Measurements from ENCODE around the gene CAPN5.
A peak's percentile ranks its signal among the peaks of the same experiment; 100 is the strongest.
"Not testable (repeated sequence)": the region's sequence is repeated elsewhere in the genome, so short reads cannot be mapped to it uniquely, and the experiment has no call there.

The CAPN5 gene

GRCh38 chr11:77044356-77044755 lies 22.4 kb upstream of the CAPN5 start:
- DNase-seq: no peak

- no peak for DNase-seq
Measured at GRCh38 chr11:77044886-77045285, 21.9 kb upstream of the CAPN5 start.

GRCh38 chr11:77046060-77046501 lies 20.7 kb upstream of the CAPN5 start:
- DNase-seq: peak; percentile 87

DNA sequence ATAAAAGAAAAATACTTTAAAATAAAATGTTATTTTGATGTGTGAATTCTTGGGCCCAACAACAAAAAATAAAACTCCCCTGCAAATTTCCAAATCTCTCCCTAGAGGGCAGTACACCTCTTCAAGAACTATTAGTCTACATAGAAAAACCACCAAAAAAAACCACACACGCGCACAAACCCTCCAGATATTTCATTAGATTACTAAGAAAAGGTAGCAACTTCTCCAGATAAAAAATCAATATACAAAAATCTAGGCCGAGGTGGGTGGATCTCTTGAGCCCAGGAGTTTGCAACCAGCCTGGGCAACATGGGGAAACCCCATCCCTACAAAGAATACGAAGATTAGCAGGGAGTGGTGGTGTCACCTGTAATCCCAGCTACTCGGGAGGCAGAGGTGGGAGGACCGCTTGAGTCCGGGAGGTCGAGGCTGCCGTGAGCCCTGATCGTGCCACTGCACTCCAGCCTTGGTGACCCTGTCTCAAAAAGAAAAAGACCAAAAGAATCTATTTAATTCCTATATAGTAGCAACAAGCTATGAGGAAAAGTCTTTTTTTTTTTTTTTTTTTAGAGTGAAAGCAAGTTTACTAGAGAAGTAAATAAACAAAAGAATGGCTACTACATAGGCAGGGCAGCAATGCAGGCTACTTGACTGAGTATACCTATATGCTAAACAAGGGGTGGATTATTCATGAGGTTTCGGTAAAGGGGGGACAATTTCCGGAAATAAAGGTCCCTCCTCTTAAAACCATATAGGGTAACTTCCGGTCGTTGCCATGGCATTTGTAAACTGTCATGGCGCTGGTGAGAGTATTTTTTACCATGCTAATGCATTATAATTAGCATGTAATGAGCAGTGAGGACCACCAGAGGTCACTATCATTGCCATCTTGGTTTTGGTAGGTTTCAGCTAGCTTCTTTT lies 19.5 kb upstream of the CAPN5 start:
- no peak for DNase-seq

DNA sequence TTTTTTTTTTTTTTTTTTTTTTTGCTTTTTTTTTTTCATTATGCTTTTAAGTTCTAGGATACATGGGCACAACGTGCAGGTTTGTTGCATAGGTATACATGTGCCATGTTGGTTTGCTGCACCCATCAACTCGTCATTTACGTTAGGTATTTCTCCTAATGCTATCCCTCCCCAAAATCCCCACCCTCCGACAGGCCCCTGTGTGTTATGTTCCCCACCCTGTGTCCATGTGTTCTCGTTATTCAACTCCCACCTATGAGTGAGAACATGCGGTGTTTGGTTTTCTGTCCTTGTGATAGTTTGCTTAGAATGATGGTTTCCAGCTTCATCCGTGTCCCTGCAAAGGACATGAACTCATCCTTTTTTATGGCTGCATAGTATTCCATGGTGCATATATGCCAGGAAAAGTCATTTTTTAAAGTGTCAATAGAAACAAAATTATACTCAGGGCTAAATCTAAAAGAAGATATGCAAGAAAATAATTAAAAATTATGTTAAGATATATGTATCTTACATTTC lies 18.8 kb upstream of the CAPN5 start:
- not testable (repeated sequence) for DNase-seq

GRCh38 chr11:77049026-77049425 lies 17.7 kb upstream of the CAPN5 start:
- no peak for DNase-seq

DNA sequence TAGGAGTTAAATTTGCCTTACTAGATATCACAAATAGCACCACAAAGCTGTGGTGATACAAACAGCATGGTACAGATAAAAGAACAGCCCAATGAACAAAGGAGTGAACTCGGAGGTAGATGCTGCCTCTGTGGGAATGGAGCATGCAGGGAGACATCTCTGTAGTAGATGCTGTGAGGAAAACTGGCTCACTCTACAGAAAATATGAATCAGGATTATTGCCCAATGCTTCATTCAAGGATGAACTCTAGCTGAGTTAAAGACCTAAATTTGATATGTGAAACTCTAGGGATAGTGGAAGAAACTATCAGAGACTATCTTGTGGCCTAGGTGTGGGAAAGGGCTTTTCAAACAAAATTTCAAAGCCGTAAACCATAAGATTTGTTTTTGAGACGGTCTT lies 15.3 kb upstream of the CAPN5 start:
- no peak for DNase-seq

GRCh38 chr11:77052518-77052917 lies 14.3 kb upstream of the CAPN5 start:
- no peak for DNase-seq

GRCh38 chr11:77053217-77054015 lies 13.4 kb upstream of the CAPN5 start:
- DNase-seq: no peak

GRCh38 chr11:77054084-77054483 lies 12.7 kb upstream of the CAPN5 start:
- DNase-seq: no peak

- no peak for DNase-seq
Measured at GRCh38 chr11:77055101-77055561, 11.6 kb upstream of the CAPN5 start.

GRCh38 chr11:77055913-77056312 lies 10.9 kb upstream of the CAPN5 start:
- no peak for DNase-seq

DNA sequence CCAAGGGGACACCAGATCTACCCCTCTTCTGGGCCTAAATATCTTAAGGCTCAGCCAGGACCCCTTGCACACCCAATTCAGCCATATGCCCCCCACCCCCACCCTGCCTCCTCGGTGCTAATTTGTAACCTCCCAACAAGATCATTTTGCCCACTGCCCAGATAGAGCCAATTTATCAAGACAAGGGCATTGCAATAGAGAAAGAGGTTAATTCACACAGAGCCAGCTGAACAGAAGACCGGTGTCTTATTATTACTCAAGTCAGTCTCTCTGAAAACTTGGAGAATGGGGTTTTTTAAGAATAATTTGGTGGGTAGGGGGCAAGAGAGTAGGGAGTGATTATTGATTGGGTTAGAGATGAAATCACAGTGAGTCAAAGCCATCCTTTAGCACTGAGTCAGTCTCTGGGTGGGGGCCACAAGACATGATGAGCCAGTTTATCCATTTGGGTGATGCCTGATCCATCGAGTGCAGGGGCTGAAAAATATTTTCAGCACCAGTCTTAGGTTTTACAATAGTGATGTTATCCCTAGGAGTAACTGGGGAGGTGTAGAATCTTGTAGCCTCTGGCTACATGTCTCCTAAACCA lies 9.9 kb upstream of the CAPN5 start:
- no peak for DNase-seq

DNA sequence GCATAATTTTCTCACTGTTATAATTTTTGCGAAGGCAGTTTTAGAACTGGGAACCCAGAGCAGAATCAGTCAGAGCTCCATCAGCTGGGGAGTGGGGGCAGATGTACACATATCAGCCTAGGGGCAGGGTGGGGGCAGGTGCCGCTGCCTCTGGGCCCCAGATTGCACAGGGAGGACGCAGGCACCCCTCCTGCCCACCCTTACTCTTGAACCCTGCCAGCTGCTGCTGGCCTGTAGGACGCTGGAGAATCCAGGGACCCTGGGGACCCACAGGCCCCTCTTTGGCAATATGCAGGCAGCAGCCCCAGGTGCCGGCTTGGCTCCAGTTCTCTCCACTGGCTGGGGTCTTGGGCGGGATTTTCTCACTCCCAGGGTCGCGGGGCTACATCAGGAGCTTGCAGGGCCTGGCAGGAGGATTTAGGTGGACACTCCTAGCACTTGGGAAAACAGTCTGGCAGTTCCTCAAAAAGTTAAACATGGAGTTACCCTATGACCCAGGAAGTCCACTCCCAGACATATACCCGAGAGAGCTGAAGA lies 8.8 kb upstream of the CAPN5 start:
- no peak for DNase-seq

DNA sequence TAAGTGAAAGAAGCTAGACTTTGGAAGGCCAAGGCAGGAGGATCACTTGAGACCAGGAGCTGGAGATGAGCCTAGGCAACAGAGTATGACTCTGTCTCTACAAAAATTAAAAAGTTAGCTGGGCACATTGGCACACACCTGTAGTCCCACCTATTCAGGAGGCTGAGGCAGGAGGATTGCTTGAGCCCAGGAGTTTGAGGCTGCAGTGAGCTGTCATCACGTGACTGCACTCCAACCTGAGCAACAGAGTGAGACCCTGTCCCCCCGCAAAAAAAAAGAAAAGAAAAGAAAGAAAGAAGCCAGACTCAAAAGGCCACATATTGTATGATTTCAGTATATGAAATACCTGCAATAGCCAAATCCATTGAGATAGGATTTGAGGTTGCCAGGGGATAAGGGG lies 7.9 kb upstream of the CAPN5 start:
- no peak for DNase-seq

DNA sequence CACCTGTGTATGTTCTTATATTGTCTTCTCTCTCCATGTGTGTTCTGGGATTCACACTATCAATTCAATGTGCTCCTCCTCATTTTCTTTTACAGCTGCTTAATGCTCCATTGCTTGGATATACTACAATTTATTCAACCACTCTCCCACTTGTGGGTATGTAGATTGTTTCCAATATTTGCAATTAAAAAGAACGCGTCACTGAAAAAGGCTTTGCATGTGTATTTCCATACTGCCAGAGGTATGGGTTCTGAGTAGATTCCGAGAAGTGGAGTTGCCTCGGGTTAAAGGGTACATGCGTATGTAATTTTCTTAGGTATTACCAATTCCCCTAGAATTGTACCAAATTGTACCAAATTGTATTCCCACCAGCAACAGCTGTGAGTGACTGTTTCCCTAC lies 7.0 kb upstream of the CAPN5 start:
- DNase-seq: no peak

GRCh38 chr11:77060234-77060633 lies 6.5 kb upstream of the CAPN5 start:
- DNase-seq: no peak

DNA sequence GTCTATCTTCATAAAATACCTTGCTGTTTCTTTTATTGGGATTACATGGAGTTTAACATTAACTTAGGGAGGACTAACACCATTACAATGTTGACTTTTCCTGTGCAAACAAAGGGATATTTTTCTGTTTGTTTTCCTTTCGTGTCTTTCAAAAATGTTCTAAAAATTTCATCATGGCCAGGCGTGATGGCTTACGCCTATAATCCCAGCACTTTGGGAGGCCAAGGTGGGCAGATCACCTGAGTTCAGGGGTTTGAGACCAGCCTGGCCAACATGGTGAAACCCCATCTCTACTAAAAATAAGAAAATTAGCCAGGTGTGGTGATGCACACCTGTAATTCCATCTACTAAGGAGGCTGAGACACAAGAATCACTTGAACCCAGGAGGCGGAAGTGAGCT lies 5.5 kb upstream of the CAPN5 start:
- not testable (repeated sequence) for DNase-seq

DNA sequence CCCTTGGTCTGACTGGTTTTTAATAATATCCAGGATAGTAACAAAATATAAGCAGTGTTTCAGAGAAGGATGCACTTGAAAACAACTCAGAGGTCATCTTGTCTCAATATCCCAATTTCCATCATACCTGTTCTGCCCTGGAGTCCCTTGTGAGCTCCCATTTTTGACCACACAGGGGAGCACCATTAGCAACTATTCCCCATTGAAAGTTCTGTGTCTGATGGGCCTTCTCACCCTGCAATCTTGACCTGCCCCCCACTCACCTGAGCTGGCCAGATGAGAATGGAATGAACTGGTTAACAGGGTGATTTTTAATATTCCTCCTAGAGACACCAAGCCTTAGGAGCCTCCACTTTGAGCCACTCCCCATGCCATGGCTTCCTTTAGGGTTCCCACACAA lies 3.8 kb upstream of the CAPN5 start:
- no peak for DNase-seq

DNA sequence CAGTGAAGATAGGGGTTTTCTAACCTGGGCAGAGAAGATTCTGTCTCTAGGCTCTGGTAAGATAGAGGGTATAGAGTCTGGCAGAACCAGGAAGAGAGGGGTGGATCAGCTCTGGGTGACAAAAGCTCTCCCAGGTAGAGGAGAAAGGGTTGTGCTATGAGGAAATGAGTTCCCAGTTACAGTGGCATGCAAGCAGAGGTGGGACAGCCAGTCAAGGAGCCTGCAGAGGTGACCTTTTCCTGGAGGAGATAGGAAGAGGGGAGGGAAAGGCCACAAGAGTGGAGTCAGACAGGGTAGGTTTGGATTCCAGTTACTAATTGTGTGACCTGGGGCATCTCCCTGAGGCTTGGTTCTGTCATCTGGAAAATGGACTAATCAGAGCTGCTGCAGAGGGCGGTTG lies 3.4 kb upstream of the CAPN5 start:
- DNase-seq: no peak

DNA sequence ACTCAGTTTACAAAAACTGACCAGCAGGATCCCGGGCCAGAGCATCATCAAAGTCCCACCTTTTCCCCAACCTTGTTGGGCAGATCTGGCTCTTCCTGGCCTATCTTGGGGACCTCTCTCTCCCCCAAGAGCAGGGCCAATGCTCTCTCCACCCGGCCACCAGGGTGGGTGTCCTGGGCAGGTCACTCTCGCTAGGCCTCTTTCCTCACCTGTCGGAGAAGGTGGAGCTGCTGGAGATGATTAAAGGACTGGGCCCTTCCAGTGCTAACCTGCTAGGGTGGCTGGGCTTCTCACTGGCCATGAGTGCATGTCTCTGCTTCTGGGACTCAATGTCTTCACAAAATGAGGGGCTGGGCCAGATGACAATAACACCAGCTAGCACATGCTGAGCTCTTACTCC lies 2.9 kb upstream of the CAPN5 start:
- no peak for DNase-seq

GRCh38 chr11:77064648-77065217 lies 2.0 kb upstream of the CAPN5 start:
- no peak for DNase-seq

- DNase-seq: no peak
Measured at GRCh38 chr11:77065878-77066228, 918 bp upstream of the CAPN5 start.

Data from activated CD8-positive, alpha-beta memory T cell treated with anti-CD3 and anti-CD28 coated beads, Interleukin-2, amount 50 U/mL, for 48 hours (primary cell).